ENCODE measurements around the gene POLR2H.
A peak's percentile ranks its signal among the peaks of the same experiment; 100 is the strongest.

The POLR2H gene

GRCh38 chr3:184361932-184362667 is 590 bp downstream of the POLR2H start:
- Mint-ChIP-seq H3K36me3 (ENCODE audit: low read depth) (peaks cover 25% of the 10 kb centered on the region), H3K27ac (peak overlapping the region; percentile 98), H3K4me1 (ENCODE audit: low read depth) (peaks cover 20% of the 10 kb centered on the region), H3K9me3 (no peaks in the 10 kb centered on the region), H3K27me3 (ENCODE audit: low read depth) (peaks cover 3% of the 10 kb centered on the region), H3K4me3 (peak overlapping the region; percentile 94)
- DNase-seq (ENCODE audit: low spot score): peak; percentile 42

GRCh38 chr3:184362668-184363546 is 1.4 kb downstream of the POLR2H start:
- peaks cover 20% of the 10 kb centered on the region for H3K4me1 Mint-ChIP-seq (ENCODE audit: low read depth)
- peaks cover 32% of the 10 kb centered on the region for H3K36me3 Mint-ChIP-seq (ENCODE audit: low read depth)
- H3K27me3 Mint-ChIP-seq (ENCODE audit: low read depth): peaks cover 3% of the 10 kb centered on the region

GRCh38 chr3:184366619-184367289 is 5.2 kb downstream of the POLR2H start:
- no peak for DNase-seq (ENCODE audit: low spot score)
- H3K27ac Mint-ChIP-seq: no peak overlapping the region

More at GRCh38 chr3:184362668-184363546, 1.4 kb downstream of the POLR2H start:
- Mint-ChIP-seq H3K27ac (peak overlapping the region; percentile 98), H3K4me3 (peak overlapping the region; percentile 100), H3K9me3 (no peaks in the 10 kb centered on the region)
- peak; percentile 98 for DNase-seq (ENCODE audit: low spot score)

GRCh38 chr3:184368116-184368515 is 6.6 kb downstream of the POLR2H start:
- peaks cover 19% of the 10 kb centered on the region for H3K4me1 Mint-ChIP-seq (ENCODE audit: low read depth)
- H3K9me3 Mint-ChIP-seq: no peaks in the 10 kb centered on the region
- H3K27ac Mint-ChIP-seq: no peak overlapping the region
- H3K4me3 Mint-ChIP-seq: no peak overlapping the region
- H3K27me3 Mint-ChIP-seq (ENCODE audit: low read depth): no peaks in the 10 kb centered on the region
- no peak for DNase-seq (ENCODE audit: low spot score)
- H3K36me3 Mint-ChIP-seq (ENCODE audit: low read depth): peaks cover 48% of the 10 kb centered on the region

More at GRCh38 chr3:184366619-184367289, 5.2 kb downstream of the POLR2H start:
- H3K9me3 Mint-ChIP-seq: no peaks in the 10 kb centered on the region
- no peak overlapping the region for H3K4me3 Mint-ChIP-seq
- H3K27me3 Mint-ChIP-seq (ENCODE audit: low read depth): no peaks in the 10 kb centered on the region
- H3K36me3 Mint-ChIP-seq (ENCODE audit: low read depth): peaks cover 48% of the 10 kb centered on the region
- peaks cover 18% of the 10 kb centered on the region for H3K4me1 Mint-ChIP-seq (ENCODE audit: low read depth)

- Mint-ChIP-seq H3K36me3 (ENCODE audit: low read depth) (peaks cover 44% of the 10 kb centered on the region), H3K27ac (no peak overlapping the region), H3K27me3 (ENCODE audit: low read depth) (no peaks in the 10 kb centered on the region), H3K4me3 (no peak overlapping the region), H3K4me1 (ENCODE audit: low read depth) (peaks cover 17% of the 10 kb centered on the region), H3K9me3 (no peaks in the 10 kb centered on the region)
- no peak for DNase-seq (ENCODE audit: low spot score)
Measured at GRCh38 chr3:184368586-184369183, 7.2 kb downstream of the POLR2H start.

- H3K9me3 Mint-ChIP-seq: no peaks in the 10 kb centered on the region
Measured at GRCh38 chr3:184371570-184372018, 10.1 kb downstream of the POLR2H start.

GRCh38 chr3:184372296-184372821 is 10.8 kb downstream of the POLR2H start:
- Mint-ChIP-seq H3K27me3 (ENCODE audit: low read depth) (peaks cover 17% of the 10 kb centered on the region), H3K4me3 (no peak overlapping the region), H3K27ac (no peak overlapping the region), H3K4me1 (ENCODE audit: low read depth) (peaks cover 4% of the 10 kb centered on the region), H3K36me3 (ENCODE audit: low read depth) (peaks cover 20% of the 10 kb centered on the region), H3K9me3 (no peaks in the 10 kb centered on the region)
- DNase-seq (ENCODE audit: low spot score): no peak

More at GRCh38 chr3:184371570-184372018, 10.1 kb downstream of the POLR2H start:
- no peak overlapping the region for H3K27ac Mint-ChIP-seq
- peak; percentile 48 for DNase-seq (ENCODE audit: low spot score)
- H3K4me3 Mint-ChIP-seq: no peak overlapping the region
- peaks cover 6% of the 10 kb centered on the region for H3K4me1 Mint-ChIP-seq (ENCODE audit: low read depth)
- H3K36me3 Mint-ChIP-seq (ENCODE audit: low read depth): peaks cover 28% of the 10 kb centered on the region
- peaks cover 11% of the 10 kb centered on the region for H3K27me3 Mint-ChIP-seq (ENCODE audit: low read depth)

- no peaks in the 10 kb centered on the region for H3K9me3 Mint-ChIP-seq
- no peak overlapping the region for H3K27ac Mint-ChIP-seq
- peaks cover 16% of the 10 kb centered on the region for H3K36me3 Mint-ChIP-seq (ENCODE audit: low read depth)
- peaks cover 4% of the 10 kb centered on the region for H3K4me1 Mint-ChIP-seq (ENCODE audit: low read depth)
- peaks cover 22% of the 10 kb centered on the region for H3K27me3 Mint-ChIP-seq (ENCODE audit: low read depth)
- no peak overlapping the region for H3K4me3 Mint-ChIP-seq
- DNase-seq (ENCODE audit: low spot score): no peak
Measured at GRCh38 chr3:184372911-184373310, 11.4 kb downstream of the POLR2H start.

GRCh38 chr3:184373422-184373821 is 11.9 kb downstream of the POLR2H start:
- H3K36me3 Mint-ChIP-seq (ENCODE audit: low read depth): peaks cover 12% of the 10 kb centered on the region
- no peaks in the 10 kb centered on the region for H3K9me3 Mint-ChIP-seq
- no peak overlapping the region for H3K27ac Mint-ChIP-seq
- H3K27me3 Mint-ChIP-seq (ENCODE audit: low read depth): peaks cover 28% of the 10 kb centered on the region
- DNase-seq (ENCODE audit: low spot score): no peak
- H3K4me3 Mint-ChIP-seq: no peak overlapping the region
- H3K4me1 Mint-ChIP-seq (ENCODE audit: low read depth): peaks cover 4% of the 10 kb centered on the region

- Mint-ChIP-seq H3K9me3 (no peaks in the 10 kb centered on the region), H3K4me3 (no peak overlapping the region), H3K4me1 (ENCODE audit: low read depth) (peaks cover 4% of the 10 kb centered on the region), H3K36me3 (ENCODE audit: low read depth) (peaks cover 2% of the 10 kb centered on the region), H3K27me3 (ENCODE audit: low read depth) (peaks cover 41% of the 10 kb centered on the region), H3K27ac (no peak overlapping the region)
- no peak for DNase-seq (ENCODE audit: low spot score)
Measured at GRCh38 chr3:184375747-184376461, 14.4 kb downstream of the POLR2H start.

GRCh38 chr3:184377374-184377773 is 15.9 kb downstream of the POLR2H start:
- Mint-ChIP-seq H3K27ac (no peak overlapping the region), H3K4me1 (ENCODE audit: low read depth) (no peaks in the 10 kb centered on the region), H3K4me3 (no peak overlapping the region), H3K27me3 (ENCODE audit: low read depth) (peaks cover 54% of the 10 kb centered on the region), H3K9me3 (no peaks in the 10 kb centered on the region), H3K36me3 (ENCODE audit: low read depth) (no peaks in the 10 kb centered on the region)
- DNase-seq (ENCODE audit: low spot score): no peak

GRCh38 chr3:184377882-184378445 is 16.5 kb downstream of the POLR2H start, which contains the start of gene THPO:
TSS of gene THPO (minus strand) at chr3:184378207. CDS start at chr3:184376259, 1,948 bp downstream.
- Mint-ChIP-seq H3K4me1 (ENCODE audit: low read depth) (no peaks in the 10 kb centered on the region), H3K27ac (no peak within 1 kb of the TSS), H3K27me3 (ENCODE audit: low read depth) (peaks cover 58% of the 10 kb centered on the region), H3K36me3 (ENCODE audit: low read depth) (no peaks in the 10 kb centered on the region), H3K4me3 (no peak within 1 kb of the TSS), H3K9me3 (no peaks in the 10 kb centered on the region)
- no peak for DNase-seq (ENCODE audit: low spot score)

Measured in T-helper 2 cell treated with Interferon-gamma antibody and Interleukin-4, amounts not matched to agents 5 μg/mL and 100 μg/mL, for 36 hours (primary cell).